ENCODE measurements around the gene DNAH6.
"Not testable (repeated sequence)": the region's sequence is repeated elsewhere in the genome, so short reads cannot be mapped to it uniquely, and the experiment has no call there.

The DNAH6 gene

DNA sequence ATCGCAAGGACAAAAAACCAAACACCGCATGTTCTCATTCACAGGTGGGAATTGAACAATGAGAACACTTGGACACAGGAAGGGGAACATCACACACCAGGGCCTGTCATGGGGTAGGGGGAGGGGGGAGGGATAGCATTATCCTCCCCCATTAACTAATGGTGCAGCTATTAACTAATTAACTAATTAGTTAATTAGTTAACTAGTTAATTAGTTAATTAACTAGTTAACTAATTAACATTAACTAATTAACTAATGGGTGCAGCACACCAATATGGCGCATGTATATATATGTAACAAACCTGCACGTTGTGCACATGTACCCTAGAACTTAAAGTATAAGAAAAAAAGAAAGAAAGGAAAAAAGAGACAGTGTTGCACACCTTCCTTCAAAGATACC is 352.0 kb downstream of the DNAH6 start:
- DNase-seq (ENCODE audit: low spot score) = not testable (repeated sequence)
